Neural crest cell (in vitro differentiated cells): ENCODE results near the gene VEZF1. TPM values are rescaled to one million over a fixed set of nuclear protein-coding genes. Genes with fewer than 3 reads are reported as not detected.
"Not testable (repeated sequence)": the region's sequence is repeated elsewhere in the genome, so short reads cannot be mapped to it uniquely, and the experiment has no call there.

Experiments
- DNase-seq: peaks from one replicate; pipeline ENCODE4 v3.0.0; 2021; ENCODE audit warnings: low read depth, mixed read lengths, low spot score
- H3K27ac Mint-ChIP-seq: one replicate; pipeline ENCODE4 v1.8.0; 2021; ENCODE audit warnings: mild to moderate bottlenecking, mixed read lengths; ENCODE audit not compliant: unreplicated experiment
- H3K27me3 Mint-ChIP-seq: 2 replicates; pipeline ENCODE4 v1.8.0; 2021; ENCODE audit warnings: low read depth, mild to moderate bottlenecking, mixed read lengths
- H3K36me3 Mint-ChIP-seq: 2 replicates; pipeline ENCODE4 v1.8.0; 2021; ENCODE audit warnings: low read depth, mild to moderate bottlenecking, mixed read lengths
- H3K4me1 Mint-ChIP-seq: 2 replicates; pipeline ENCODE4 v1.8.0; 2021; ENCODE audit warnings: mixed read lengths
- H3K4me3 Mint-ChIP-seq: one replicate; pipeline ENCODE4 v1.8.0; 2021; ENCODE audit warnings: mild to moderate bottlenecking, mixed read lengths
- H3K9me3 Mint-ChIP-seq: 2 replicates; pipeline ENCODE4 v1.8.0; 2021; ENCODE audit warnings: mixed read lengths
- CTCF ChIP-seq: fragments of 200-600 bp; sonication (generic); conservative IDR thresholded peaks from 2 replicates; pipeline ENCODE4 v1.5.0; 2021; ENCODE audit warnings: antibody characterized with exemption, mild to moderate bottlenecking
- total RNA-seq: library from RNA; stranded (reverse); gene quantifications from 2 replicates; pipeline ENCODE4 v1.2.1, GENCODE V29; 2021

Gene VEZF1
- total RNA-seq, 1 donor from 2014 or later, result 139 TPM

GRCh38 chr17:57965521-57966160, 22.4 kb downstream of the VEZF1 start:
- Mint-ChIP-seq H3K27me3 (no peaks in the 10 kb centered on the region), H3K4me3 (no peak overlapping the region), H3K4me1 (peaks cover 40% of the 10 kb centered on the region), H3K27ac (no peak overlapping the region), H3K36me3 (no peaks in the 10 kb centered on the region), H3K9me3 (no peaks in the 10 kb centered on the region)
- no peak for DNase-seq
- TF ChIP-seq CTCF, result no peak

GRCh38 chr17:57963149-57963511, 24.9 kb downstream of the VEZF1 start:
- Mint-ChIP-seq H3K9me3 (no peaks in the 10 kb centered on the region), H3K4me3 (no peak overlapping the region), H3K27me3 (no peaks in the 10 kb centered on the region), H3K27ac (no peak overlapping the region), H3K4me1 (peaks cover 30% of the 10 kb centered on the region), H3K36me3 (peaks cover 2% of the 10 kb centered on the region)
- TF ChIP-seq CTCF, result no peak
- no peak for DNase-seq

DNA sequence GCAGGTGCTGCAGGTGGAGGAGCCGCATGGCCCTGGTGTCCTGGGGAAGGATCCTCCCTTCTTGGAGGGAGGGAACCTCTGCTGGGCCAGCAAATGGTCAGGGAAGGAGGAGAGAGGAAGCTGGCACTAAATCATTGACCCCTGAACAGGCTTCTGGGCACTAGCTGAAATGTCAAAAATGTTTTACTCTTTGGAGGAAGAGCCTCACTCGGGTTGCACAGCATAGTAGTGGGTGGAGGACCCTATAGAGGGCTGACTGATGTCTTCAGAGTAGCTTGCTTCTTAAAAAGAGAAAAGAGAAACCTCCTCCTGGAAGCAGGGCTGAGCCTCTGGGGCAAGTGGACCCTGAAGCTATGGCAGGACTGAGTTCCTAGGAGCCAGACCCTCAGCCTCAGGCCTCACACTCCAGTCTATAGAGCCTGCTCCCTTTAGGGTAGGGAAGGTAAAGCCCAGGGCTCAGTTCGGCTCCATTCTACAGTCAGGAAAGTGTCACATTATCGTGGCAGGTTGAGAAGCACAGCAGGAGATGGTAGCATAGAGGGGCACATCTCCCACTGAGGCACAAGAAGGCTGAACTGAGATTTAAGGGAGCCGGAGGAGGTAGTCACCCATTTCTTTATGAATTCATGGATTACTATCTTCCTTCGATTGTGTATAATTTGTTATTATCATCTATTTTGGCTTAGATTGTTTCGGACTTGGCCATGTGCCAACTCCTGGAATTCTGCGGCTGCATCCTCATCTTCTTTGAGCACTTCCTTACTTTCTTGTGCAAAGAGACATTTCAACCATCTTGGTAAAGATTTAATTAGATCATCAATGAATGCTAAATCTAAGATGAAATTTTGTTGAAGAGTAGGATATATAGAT, 25.5 kb downstream of the VEZF1 start:
- H3K9me3 Mint-ChIP-seq, result no peaks in the 10 kb centered on the region
- DNase-seq, result no peak
- H3K4me1 Mint-ChIP-seq, result peaks cover 35% of the 10 kb centered on the region
- H3K4me3 Mint-ChIP-seq, result peak overlapping the region; percentile 6
- H3K27me3 Mint-ChIP-seq, result no peaks in the 10 kb centered on the region
- peaks cover 2% of the 10 kb centered on the region for H3K36me3 Mint-ChIP-seq
- no peak overlapping the region for H3K27ac Mint-ChIP-seq
- no peak for TF ChIP-seq CTCF

- Mint-ChIP-seq H3K4me1 (peaks cover 39% of the 10 kb centered on the region), H3K9me3 (no peaks in the 10 kb centered on the region), H3K27ac (no peak overlapping the region), H3K36me3 (peaks cover 2% of the 10 kb centered on the region), H3K4me3 (no peak overlapping the region), H3K27me3 (no peaks in the 10 kb centered on the region)
- TF ChIP-seq CTCF, result no peak
- no peak for DNase-seq
Observed at GRCh38 chr17:57959929-57960328, 28.1 kb downstream of the VEZF1 start.

DNA sequence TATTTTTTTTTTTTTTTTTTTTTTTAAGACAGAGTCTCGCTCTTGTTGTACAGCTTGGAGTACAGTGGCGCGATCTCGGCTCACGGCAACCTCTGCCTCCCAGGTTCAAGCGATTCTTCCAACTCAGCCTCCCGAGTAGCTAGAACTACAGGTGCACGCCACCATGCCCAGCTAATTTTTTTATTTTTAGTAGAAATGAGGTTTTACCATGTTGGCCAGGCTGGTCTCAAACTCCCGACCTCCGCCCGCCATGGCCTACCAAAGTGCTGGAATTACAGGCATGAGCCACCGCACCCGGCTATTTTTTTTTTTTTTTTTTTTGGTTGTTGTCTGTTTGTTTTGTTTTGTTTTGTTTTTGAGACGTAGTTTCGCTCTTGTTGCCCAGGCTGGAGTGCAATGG, 29.7 kb downstream of the VEZF1 start:
- not testable (repeated sequence) for H3K36me3 Mint-ChIP-seq, H3K9me3 Mint-ChIP-seq, DNase-seq, H3K27ac Mint-ChIP-seq, H3K27me3 Mint-ChIP-seq, H3K4me3 Mint-ChIP-seq
- H3K4me1 Mint-ChIP-seq, result peaks cover 43% of the 10 kb centered on the region

- no peaks in the 10 kb centered on the region for H3K9me3 Mint-ChIP-seq
- H3K27ac Mint-ChIP-seq, result no peak overlapping the region
- peaks cover 2% of the 10 kb centered on the region for H3K36me3 Mint-ChIP-seq
- peak overlapping the region; percentile 76 for H3K4me3 Mint-ChIP-seq
- no peak for DNase-seq
- no peaks in the 10 kb centered on the region for H3K27me3 Mint-ChIP-seq
- no peak for TF ChIP-seq CTCF
- peaks cover 48% of the 10 kb centered on the region for H3K4me1 Mint-ChIP-seq
Observed at GRCh38 chr17:57957886-57958285, 30.2 kb downstream of the VEZF1 start.
